IMR-90 (cell line): ENCODE results near the gene RFTN1.

Experiments
- CEBPB ChIP-seq: IDR thresholded peaks from 2 replicates; pipeline ENCODE4 v1.6.1; 2012; ENCODE audit warnings: low read depth, low read length, improper control_type of control experiment
- CHD1 ChIP-seq: IDR thresholded peaks from 2 replicates; pipeline ENCODE4 v1.6.1; 2012; ENCODE audit warnings: low read depth, low read length, improper control_type of control experiment
- MAZ ChIP-seq: IDR thresholded peaks from 2 replicates; pipeline ENCODE4 v1.6.1; 2012; ENCODE audit warnings: low read depth, mild to moderate bottlenecking, low read length, improper control_type of control experiment, moderate library complexity, borderline replicate concordance
- POLR2A ChIP-seq: IDR thresholded peaks from 2 replicates; pipeline ENCODE4 v1.6.1; 2012; ENCODE audit warnings: mild to moderate bottlenecking, low read depth, low read length
- RAD21 ChIP-seq: IDR thresholded peaks from 2 replicates; pipeline ENCODE4 v1.6.1; 2012; ENCODE audit warnings: low read length, improper control_type of control experiment
- SMC3 ChIP-seq: fragments of 150-350 bp; IDR thresholded peaks from 2 replicates; pipeline ENCODE4 v1.6.1; 2016; ENCODE audit warnings: low read depth, mild to moderate bottlenecking, antibody characterized with exemption, low read length, moderate library complexity
- TF ChIP-seq, protein P1 (sequence below): conservative IDR thresholded peaks from 2 replicates; pipeline ENCODE4 v1.5.1; 2012; ENCODE audit warnings: mild to moderate bottlenecking, low read depth, low read length, improper control_type of control experiment
- TF ChIP-seq, protein P2 (sequence below): fragments of 150-350 bp; IDR thresholded peaks from 2 replicates; pipeline ENCODE4 v1.6.1; 2016; ENCODE audit warnings: low read depth, mild to moderate bottlenecking, low read length, moderate library complexity, borderline replicate concordance
- TF ChIP-seq, protein P3 (sequence below): fragments of 150-350 bp; IDR thresholded peaks from 2 replicates; pipeline ENCODE4 v1.6.1; 2017; ENCODE audit warnings: mild to moderate bottlenecking, antibody characterized with exemption, low read length, low read depth

DNA sequence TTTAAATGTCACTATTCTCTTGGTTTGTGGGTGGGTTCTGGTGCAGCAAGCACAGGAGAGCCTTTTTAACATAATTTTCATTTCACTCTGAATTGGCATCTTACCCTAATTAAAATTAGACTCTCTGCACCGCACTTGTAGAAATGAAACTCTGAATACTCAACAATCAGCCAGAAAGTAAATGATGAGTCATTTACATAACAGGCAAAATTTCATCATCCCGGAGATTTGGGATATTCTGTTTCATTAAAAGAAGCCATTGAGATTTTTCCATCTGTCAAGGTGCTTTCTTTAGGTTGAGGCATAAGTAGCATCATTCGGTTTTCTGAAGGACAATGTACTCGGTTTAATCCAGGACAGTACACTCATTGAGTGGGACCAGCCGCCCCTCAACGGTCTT, 111.0 kb downstream of the RFTN1 start:
- TF ChIP-seq, protein P1, sequence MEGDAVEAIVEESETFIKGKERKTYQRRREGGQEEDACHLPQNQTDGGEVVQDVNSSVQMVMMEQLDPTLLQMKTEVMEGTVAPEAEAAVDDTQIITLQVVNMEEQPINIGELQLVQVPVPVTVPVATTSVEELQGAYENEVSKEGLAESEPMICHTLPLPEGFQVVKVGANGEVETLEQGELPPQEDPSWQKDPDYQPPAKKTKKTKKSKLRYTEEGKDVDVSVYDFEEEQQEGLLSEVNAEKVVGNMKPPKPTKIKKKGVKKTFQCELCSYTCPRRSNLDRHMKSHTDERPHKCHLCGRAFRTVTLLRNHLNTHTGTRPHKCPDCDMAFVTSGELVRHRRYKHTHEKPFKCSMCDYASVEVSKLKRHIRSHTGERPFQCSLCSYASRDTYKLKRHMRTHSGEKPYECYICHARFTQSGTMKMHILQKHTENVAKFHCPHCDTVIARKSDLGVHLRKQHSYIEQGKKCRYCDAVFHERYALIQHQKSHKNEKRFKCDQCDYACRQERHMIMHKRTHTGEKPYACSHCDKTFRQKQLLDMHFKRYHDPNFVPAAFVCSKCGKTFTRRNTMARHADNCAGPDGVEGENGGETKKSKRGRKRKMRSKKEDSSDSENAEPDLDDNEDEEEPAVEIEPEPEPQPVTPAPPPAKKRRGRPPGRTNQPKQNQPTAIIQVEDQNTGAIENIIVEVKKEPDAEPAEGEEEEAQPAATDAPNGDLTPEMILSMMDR, result no peak
- TF ChIP-seq SMC3 (no peak), CHD1 (no peak), CEBPB (peak; percentile 86), RAD21 (no peak), POLR2A (no peak), MAZ (no peak)
- TF ChIP-seq, protein P2, sequence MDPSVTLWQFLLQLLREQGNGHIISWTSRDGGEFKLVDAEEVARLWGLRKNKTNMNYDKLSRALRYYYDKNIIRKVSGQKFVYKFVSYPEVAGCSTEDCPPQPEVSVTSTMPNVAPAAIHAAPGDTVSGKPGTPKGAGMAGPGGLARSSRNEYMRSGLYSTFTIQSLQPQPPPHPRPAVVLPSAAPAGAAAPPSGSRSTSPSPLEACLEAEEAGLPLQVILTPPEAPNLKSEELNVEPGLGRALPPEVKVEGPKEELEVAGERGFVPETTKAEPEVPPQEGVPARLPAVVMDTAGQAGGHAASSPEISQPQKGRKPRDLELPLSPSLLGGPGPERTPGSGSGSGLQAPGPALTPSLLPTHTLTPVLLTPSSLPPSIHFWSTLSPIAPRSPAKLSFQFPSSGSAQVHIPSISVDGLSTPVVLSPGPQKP, result no peak
- TF ChIP-seq, protein P3, sequence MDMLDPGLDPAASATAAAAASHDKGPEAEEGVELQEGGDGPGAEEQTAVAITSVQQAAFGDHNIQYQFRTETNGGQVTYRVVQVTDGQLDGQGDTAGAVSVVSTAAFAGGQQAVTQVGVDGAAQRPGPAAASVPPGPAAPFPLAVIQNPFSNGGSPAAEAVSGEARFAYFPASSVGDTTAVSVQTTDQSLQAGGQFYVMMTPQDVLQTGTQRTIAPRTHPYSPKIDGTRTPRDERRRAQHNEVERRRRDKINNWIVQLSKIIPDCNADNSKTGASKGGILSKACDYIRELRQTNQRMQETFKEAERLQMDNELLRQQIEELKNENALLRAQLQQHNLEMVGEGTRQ, result no peak
